Activated B cell treated with CpG ODN at 0.5 μM for 24 hours (primary cell): ENCODE measurements around the gene CEP78. TPM values are rescaled to one million over a fixed set of nuclear protein-coding genes. Genes with fewer than 3 reads are reported as not detected.

Source experiments
- ATAC-seq: fragments of 200-7000 bp; cut with Tn5 transposase; one replicate; pipeline ENCODE4 v1.10.0; 2021; ENCODE audit warnings: low read depth, mild to moderate bottlenecking, moderate library complexity
- CTCF ChIA-PET: fragments of 350-600 bp; sonication (Branson Sonifier 250); formaldehyde crosslinking; loops from one replicate; lab custom pipeline; 2021; ENCODE audit warnings: antibody characterized with exemption; lab: Charles Lee
- POLR2A ChIA-PET: fragments of 350-600 bp; sonication (Branson Sonifier 250); formaldehyde crosslinking; loops from one replicate; lab custom pipeline; 2021; ENCODE audit warnings: antibody characterized with exemption; lab: Charles Lee
- DNase-seq: peaks from one replicate; pipeline ENCODE4 v3.0.0; 2022
- H3K27ac Mint-ChIP-seq: one replicate; pipeline ENCODE4 v1.8.0; 2020; ENCODE audit warnings: mixed read lengths
- H3K27me3 Mint-ChIP-seq: one replicate; pipeline ENCODE4 v1.8.0; 2021; ENCODE audit warnings: mixed read lengths
- H3K36me3 Mint-ChIP-seq: one replicate; pipeline ENCODE4 v1.8.0; 2021; ENCODE audit warnings: low read depth, mixed read lengths
- H3K4me1 Mint-ChIP-seq: one replicate; pipeline ENCODE4 v1.8.0; 2021; ENCODE audit warnings: mixed read lengths
- H3K4me3 Mint-ChIP-seq: one replicate; pipeline ENCODE4 v1.8.0; 2020; ENCODE audit warnings: mild to moderate bottlenecking, mixed read lengths
- H3K9me3 Mint-ChIP-seq: one replicate; pipeline ENCODE4 v1.8.0; 2020; ENCODE audit warnings: mixed read lengths
- intact Hi-C: fragments of 100-400 bp; cut with micrococcal nuclease; formaldehyde crosslinking; loops from one replicate; pipeline ENCODE4 v1.15.1; 2024
- total RNA-seq: library from RNA; stranded (reverse); gene quantifications from 2 replicates; pipeline ENCODE4 v1.2.3, GENCODE V29; 2022
- TF ChIP-seq, protein P1 (sequence below): fragments of 200-600 bp; IDR thresholded peaks from one replicate; pipeline ENCODE4 v1.8.0; 2022; ENCODE audit warnings: antibody characterized with exemption, mild to moderate bottlenecking

The CEP78 gene
- total RNA-seq, 1 donor from 2014 or later, result 18.1 TPM

GRCh38 chr9:78209127-78209526, 26.7 kb upstream of the CEP78 start:
- peaks cover 4% of the 10 kb centered on the region for H3K36me3 Mint-ChIP-seq
- peaks cover 4% of the 10 kb centered on the region for H3K9me3 Mint-ChIP-seq
- peaks cover 19% of the 10 kb centered on the region for H3K4me1 Mint-ChIP-seq
- no peak overlapping the region for H3K27ac Mint-ChIP-seq
- intact Hi-C loops, result no loop called here
- TF ChIP-seq, protein P1, sequence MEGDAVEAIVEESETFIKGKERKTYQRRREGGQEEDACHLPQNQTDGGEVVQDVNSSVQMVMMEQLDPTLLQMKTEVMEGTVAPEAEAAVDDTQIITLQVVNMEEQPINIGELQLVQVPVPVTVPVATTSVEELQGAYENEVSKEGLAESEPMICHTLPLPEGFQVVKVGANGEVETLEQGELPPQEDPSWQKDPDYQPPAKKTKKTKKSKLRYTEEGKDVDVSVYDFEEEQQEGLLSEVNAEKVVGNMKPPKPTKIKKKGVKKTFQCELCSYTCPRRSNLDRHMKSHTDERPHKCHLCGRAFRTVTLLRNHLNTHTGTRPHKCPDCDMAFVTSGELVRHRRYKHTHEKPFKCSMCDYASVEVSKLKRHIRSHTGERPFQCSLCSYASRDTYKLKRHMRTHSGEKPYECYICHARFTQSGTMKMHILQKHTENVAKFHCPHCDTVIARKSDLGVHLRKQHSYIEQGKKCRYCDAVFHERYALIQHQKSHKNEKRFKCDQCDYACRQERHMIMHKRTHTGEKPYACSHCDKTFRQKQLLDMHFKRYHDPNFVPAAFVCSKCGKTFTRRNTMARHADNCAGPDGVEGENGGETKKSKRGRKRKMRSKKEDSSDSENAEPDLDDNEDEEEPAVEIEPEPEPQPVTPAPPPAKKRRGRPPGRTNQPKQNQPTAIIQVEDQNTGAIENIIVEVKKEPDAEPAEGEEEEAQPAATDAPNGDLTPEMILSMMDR, result no peak
- POLR2A ChIA-PET, result no interaction called here
- no peak for DNase-seq
- ATAC-seq, result no peak
- CTCF ChIA-PET, result interaction anchor here (0.7 kb wide), 1 partner anchor 13 kb away, joined by 3 read pairs; no protein-coding TSS in a partner anchor
- no peaks in the 10 kb centered on the region for H3K27me3 Mint-ChIP-seq
- H3K4me3 Mint-ChIP-seq, result no peak overlapping the region

DNA sequence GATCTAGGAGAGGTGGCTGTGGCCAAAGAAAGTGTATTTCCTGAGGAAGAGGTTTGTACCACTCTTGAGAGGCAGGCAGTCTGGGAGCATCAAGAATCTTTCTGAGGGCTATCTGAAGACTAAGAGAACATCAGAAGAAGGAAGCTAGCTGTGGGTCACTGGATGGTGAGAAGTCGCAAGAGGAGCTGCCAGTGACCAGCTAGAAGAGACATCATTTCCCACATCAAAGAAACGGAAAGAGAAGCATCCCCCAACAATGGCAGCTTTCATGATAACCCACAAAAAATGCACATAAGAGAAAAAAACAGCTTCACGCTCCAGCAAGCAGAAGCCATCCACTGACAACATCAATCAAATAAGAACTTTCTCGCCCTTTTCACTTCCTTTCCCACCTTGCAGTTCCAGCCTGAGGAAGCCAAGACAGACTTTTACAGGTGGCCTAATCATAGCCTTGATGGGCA, 25.0 kb upstream of the CEP78 start:
- Mint-ChIP-seq H3K9me3 (no peaks in the 10 kb centered on the region), H3K27ac (no peak overlapping the region), H3K36me3 (no peaks in the 10 kb centered on the region), H3K4me3 (peak overlapping the region; percentile 21), H3K27me3 (no peaks in the 10 kb centered on the region), H3K4me1 (peaks cover 19% of the 10 kb centered on the region)
- intact Hi-C loops, result loop anchor here (5.0 kb wide), 1 partner anchor 754 kb away; no protein-coding TSS in a partner anchor
- ChIA-PET CTCF (no interaction called here), POLR2A (interaction anchor here (1.4 kb wide), 1 partner anchor 86 kb away, joined by 5 read pairs; the partner anchor contains the start of gene PSAT1)
- DNase-seq (no peak), ATAC-seq (peak; percentile 40)
- TF ChIP-seq, protein P1, result no peak

GRCh38 chr9:78212868-78213267, 23.0 kb upstream of the CEP78 start:
- Mint-ChIP-seq H3K27ac (no peak overlapping the region), H3K36me3 (no peaks in the 10 kb centered on the region), H3K4me1 (peaks cover 19% of the 10 kb centered on the region), H3K4me3 (no peak overlapping the region), H3K27me3 (no peaks in the 10 kb centered on the region), H3K9me3 (no peaks in the 10 kb centered on the region)
- TF ChIP-seq, protein P1, result no peak
- POLR2A ChIA-PET, result no interaction called here
- ATAC-seq (no peak), DNase-seq (no peak)
- intact Hi-C loops, result loop anchor here (1.0 to 5.0 kb wide), 2 partner anchors 98 to 756 kb away; no protein-coding TSS in a partner anchor
- CTCF ChIA-PET, result interaction anchor here (0.8 kb wide), 1 partner anchor 98 kb away, joined by 3 read pairs; no protein-coding TSS in a partner anchor

- ChIA-PET POLR2A (no interaction called here), CTCF (interaction anchor here (0.8 to 1.3 kb wide), 2 partner anchors 99 to 780 kb away, joined by 3 read pairs; no protein-coding TSS in a partner anchor)
- no peaks in the 10 kb centered on the region for H3K36me3 Mint-ChIP-seq
- no peaks in the 10 kb centered on the region for H3K27me3 Mint-ChIP-seq
- TF ChIP-seq, protein P1, result no peak
- DNase-seq (no peak), ATAC-seq (no peak)
- H3K27ac Mint-ChIP-seq, result no peak overlapping the region
- intact Hi-C loops, result loop anchor here (1.0 to 5.0 kb wide), 2 partner anchors 98 to 756 kb away; no protein-coding TSS in a partner anchor
- H3K9me3 Mint-ChIP-seq, result no peaks in the 10 kb centered on the region
- no peak overlapping the region for H3K4me3 Mint-ChIP-seq
- peaks cover 19% of the 10 kb centered on the region for H3K4me1 Mint-ChIP-seq
These were observed 22.2 kb upstream of the CEP78 start for GRCh38 chr9:78213712-78214111.

DNA sequence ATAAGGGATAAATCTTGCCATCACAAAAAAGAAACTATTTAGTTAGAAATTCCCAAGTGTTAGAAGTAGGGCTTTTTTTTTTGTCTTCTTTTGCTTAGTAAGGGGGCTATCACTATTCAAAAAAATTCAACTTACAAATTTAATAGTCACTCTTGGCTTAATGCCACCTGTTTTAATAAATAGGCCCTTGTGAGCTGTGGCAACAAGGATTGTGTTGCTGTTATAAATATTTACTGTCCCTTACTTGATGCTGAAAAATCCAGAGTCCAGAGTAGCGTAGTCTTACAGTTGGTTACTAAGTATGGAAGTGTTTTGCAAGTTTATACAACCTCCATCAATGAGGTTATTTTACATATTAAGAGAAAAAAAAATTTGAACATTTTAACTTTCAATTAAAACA, 21.4 kb upstream of the CEP78 start:
- no peak for ATAC-seq
- intact Hi-C loops, result loop anchor here (5.0 kb wide), 1 partner anchor 757 kb away; no protein-coding TSS in a partner anchor
- no peak for DNase-seq
- no peak overlapping the region for H3K27ac Mint-ChIP-seq
- H3K4me3 Mint-ChIP-seq, result no peak overlapping the region
- no peaks in the 10 kb centered on the region for H3K27me3 Mint-ChIP-seq
- peaks cover 19% of the 10 kb centered on the region for H3K4me1 Mint-ChIP-seq
- TF ChIP-seq, protein P1, result no peak
- ChIA-PET POLR2A (no interaction called here), CTCF (interaction anchor here (1.3 kb wide), 1 partner anchor 781 kb away, joined by 3 read pairs; no protein-coding TSS in a partner anchor)
- H3K36me3 Mint-ChIP-seq, result no peaks in the 10 kb centered on the region
- H3K9me3 Mint-ChIP-seq, result no peaks in the 10 kb centered on the region
